Kidney (tissue), 14 donors: Measurements from ENCODE around the gene KRT1. TPM values are rescaled to one million over a fixed set of nuclear protein-coding genes. Genes with fewer than 3 reads are reported as not detected.

ENCODE experiments used
- DNase-seq, 5 donors: peaks; one replicate each; pipeline ENCODE4 v3.0.0-alpha.2; 2013 to 2020
- FAIRE-seq: peaks from 2 replicates; lab custom pipeline; 2012; peaks lifted over from hg19 to GRCh38; lab: Jason Lieb, UNC
- H3K27ac ChIP-seq, 2 donors: one replicate each; pipeline ENCODE4 v1.7.0; 2013; ENCODE audit warnings: low read depth in 2 of 2, low read length in 2 of 2, inconsistent platforms in 1 of 2
- H3K27me3 ChIP-seq: one replicate; pipeline ENCODE4 v1.7.1; 2013; ENCODE audit warnings: low read length, inconsistent platforms; ENCODE audit not compliant: control insufficient read depth, insufficient read depth
- H3K36me3 ChIP-seq, 3 donors: one replicate each; pipeline versions ENCODE4 v1.7.0 to v1.7.1; 2013; ENCODE audit warnings: low read length in 3 of 3, control low read depth in 1 of 3, inconsistent platforms in 1 of 3; ENCODE audit not compliant: insufficient read depth in 3 of 3, control insufficient read depth in 2 of 3
- H3K4me1 ChIP-seq, 3 donors: one replicate each; pipeline versions ENCODE4 v1.7.0 to v1.7.1; 2013; ENCODE audit warnings: low read length in 3 of 3, inconsistent platforms in 1 of 3, low read depth in 1 of 3; ENCODE audit not compliant: control insufficient read depth in 2 of 3, insufficient read depth in 2 of 3
- H3K4me3 ChIP-seq, 3 donors: one replicate each; pipeline versions ENCODE4 v1.7.0 to v1.8.1; 2013; ENCODE audit warnings: low read length in 3 of 3, control low read depth in 1 of 3, inconsistent platforms in 1 of 3
- H3K9ac ChIP-seq, 3 donors: one replicate each; pipeline versions ENCODE4 v1.7.0 to v1.7.1; 2013; ENCODE audit warnings: low read length in 3 of 3, control low read depth in 1 of 3, inconsistent platforms in 1 of 3
- H3K9me3 ChIP-seq, 3 donors: one replicate each; pipeline versions ENCODE4 v1.7.0 to v1.7.1; 2013; ENCODE audit warnings: low read length in 3 of 3, control low read depth in 1 of 3, inconsistent platforms in 1 of 3; ENCODE audit not compliant: control insufficient read depth in 2 of 3, insufficient read depth in 1 of 3
- CTCF ChIP-seq: IDR thresholded peaks from 3 replicates; pipeline ENCODE4 v1.5.1; 2012; ENCODE audit warnings: mild to moderate bottlenecking, moderate library complexity, borderline replicate concordance; ENCODE audit not compliant: insufficient read depth; ENCODE audit errors: extremely low read depth
- intact Hi-C: fragments of 100-400 bp; cut with DNase I; formaldehyde crosslinking; loops from one replicate; pipeline ENCODE4 v1.11.1; 2022
- polyA plus RNA-seq: library from polyadenylated mRNA; stranded (reverse); fragments of 350-450 nt; fragmentation: Illumina TruSeq; extraction: RNeasy Lipid Tissue Mini Kit (QIAGEN cat#74804); gene quantifications from one replicate; pipeline ENCODE4 v1.2.3, GENCODE V29; 2014; ENCODE audit warnings: low read depth, low replicate concordance; ENCODE audit not compliant: insufficient read depth
- total RNA-seq: library from RNA; stranded (reverse); fragmentation: NEBNext Ultra II Directional; extraction: Animal tissue kit (Norgen Biotek cat#: 25700); gene quantifications from one replicate; pipeline ENCODE4 v1.2.1, GENCODE V29; 2021
- donor health status: control.
- donor health status: control.
- donor health status: control.
- donor health status: control.
- donor health status: control.
- donor health status: DM: yes; HTN: yes; CAD: no.
- donor health status: Normal renal cell carcinoma (clear cell type).

KRT1 gene
- total and polyA plus RNA-seq, 2 donors from 2014 or later: not detected

- Histone ChIP-seq H3K27me3 (no peaks in the 10 kb centered on the region), H3K36me3 (no peaks in the 10 kb centered on the region), H3K27ac (no peak overlapping the region), H3K9ac (no peak overlapping the region), H3K4me3 (no peak overlapping the region), H3K9me3 (no peaks in the 10 kb centered on the region), H3K4me1 (no peaks in the 10 kb centered on the region)
- intact Hi-C loops: no loop called here
- no peak for DNase-seq
- FAIRE-seq: no peak
- TF ChIP-seq CTCF: no peak
These were observed 4.9 kb downstream of the KRT1 start for GRCh38 chr12:52675301-52675701.

GRCh38 chr12:52674433-52674775 lies 5.8 kb downstream of the KRT1 start:
- H3K27ac ChIP-seq: no peak overlapping the region

GRCh38 chr12:52673713-52674432 lies 6.3 kb downstream of the KRT1 start:
- no peaks in the 10 kb centered on the region for H3K27me3 ChIP-seq
- no peaks in the 10 kb centered on the region for H3K9me3 ChIP-seq
- H3K4me1 ChIP-seq: no peaks in the 10 kb centered on the region
- DNase-seq (no peak), FAIRE-seq (no peak)
- no peak overlapping the region for H3K9ac ChIP-seq
- intact Hi-C loops: no loop called here
- no peak for TF ChIP-seq CTCF
- H3K36me3 ChIP-seq: no peaks in the 10 kb centered on the region
- no peak overlapping the region for H3K27ac ChIP-seq
- no peak overlapping the region for H3K4me3 ChIP-seq

More at GRCh38 chr12:52674433-52674775, 5.8 kb downstream of the KRT1 start:
- FAIRE-seq (no peak), DNase-seq (no peak)
- Histone ChIP-seq H3K9me3 (no peaks in the 10 kb centered on the region), H3K36me3 (no peaks in the 10 kb centered on the region), H3K4me1 (no peaks in the 10 kb centered on the region), H3K4me3 (no peak overlapping the region), H3K27me3 (no peaks in the 10 kb centered on the region), H3K9ac (no peak overlapping the region)
- intact Hi-C loops: no loop called here
- TF ChIP-seq CTCF: no peak

GRCh38 chr12:52673217-52673616 lies 7.0 kb downstream of the KRT1 start:
- intact Hi-C loops: no loop called here
- Histone ChIP-seq H3K27ac (no peak overlapping the region), H3K27me3 (no peaks in the 10 kb centered on the region), H3K4me3 (no peak overlapping the region), H3K9me3 (no peaks in the 10 kb centered on the region), H3K9ac (no peak overlapping the region), H3K36me3 (no peaks in the 10 kb centered on the region), H3K4me1 (no peaks in the 10 kb centered on the region)
- FAIRE-seq (no peak), DNase-seq (no peak)
- no peak for TF ChIP-seq CTCF
